Gastrocnemius medialis (tissue), 4 donors: ENCODE measurements around the gene LONP1.

ENCODE experiments used
- CTCF ChIP-seq, 5 experiments: fragments of 450-650 bp in 3 of 5; fragments of 200-600 bp in 2 of 5; sonication (generic) in 2 of 5; IDR thresholded peaks in 4 of 5; conservative IDR thresholded peaks in 1 of 5; 1 replicate in 4 of 5; 2 replicates in 1 of 5; pipeline ENCODE4 v1.5.1; 2016 to 2019; ENCODE audit warnings: antibody characterized with exemption in 5 of 5, mild to moderate bottlenecking in 3 of 5, moderate library complexity in 3 of 5
- POLR2A ChIP-seq, 2 donors: fragments of 450-650 bp; IDR thresholded peaks; one replicate each; pipeline ENCODE4 v1.6.1; 2017; ENCODE audit warnings: antibody characterized with exemption in 2 of 2, mild to moderate bottlenecking in 2 of 2, moderate library complexity in 2 of 2

DNA sequence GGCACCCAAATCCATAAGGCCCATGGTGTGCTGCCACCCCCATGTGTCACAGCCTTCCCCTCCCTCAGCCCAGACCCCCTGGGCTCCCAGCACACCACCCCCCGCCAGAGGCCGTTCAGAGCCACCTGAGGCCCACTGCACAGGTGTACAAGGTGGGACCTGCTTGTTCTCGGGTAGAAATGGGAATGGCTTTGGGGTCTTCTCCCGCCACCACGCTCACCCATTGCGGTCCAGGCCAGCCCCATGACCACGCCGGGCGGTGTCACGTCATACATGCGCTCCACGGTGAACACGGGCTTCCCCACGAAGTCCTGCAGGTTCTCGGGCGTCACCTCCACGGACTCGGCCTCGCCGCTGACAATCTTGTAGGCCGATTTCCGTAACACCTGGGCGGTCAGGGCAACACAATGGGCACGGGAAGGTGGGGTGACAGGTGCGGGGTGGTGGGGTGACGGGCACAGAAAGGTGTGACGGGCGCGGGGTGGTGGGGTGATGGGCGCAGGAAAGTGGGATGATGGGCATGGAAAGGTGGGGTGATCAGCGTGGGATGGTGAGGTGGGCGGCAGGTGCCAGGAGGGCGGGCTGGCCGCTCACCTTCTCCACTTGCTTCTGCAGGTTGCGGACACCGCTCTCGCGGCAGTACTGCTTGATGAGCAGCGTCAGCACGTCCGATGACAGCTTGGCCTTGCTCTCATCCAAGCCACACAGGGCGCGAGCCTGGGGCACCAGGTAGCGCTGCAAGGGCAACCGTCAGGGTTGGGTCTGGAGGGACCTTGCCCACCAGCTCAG lies 25.6 kb downstream of the LONP1 start:
- TF ChIP-seq POLR2A (IDR thresholded peaks at IDR 0.05) (no peak), CTCF (IDR thresholded peaks at IDR 0.05 in 4 of 5, conservative IDR thresholded peaks at IDR 0.05 in 1 of 5) (no peak)
